GM13977 (cell line): ENCODE data around the gene NMU.
"Not testable (repeated sequence)": the region's sequence is repeated elsewhere in the genome, so short reads cannot be mapped to it uniquely, and the experiment has no call there.

Source experiments
- DNase-seq: peaks from one replicate; pipeline ENCODE4 v3.0.0; 2012; ENCODE audit warnings: low spot score
- CTCF ChIP-seq: IDR thresholded peaks from 2 replicates; pipeline ENCODE4 v1.5.1; 2012; ENCODE audit warnings: mild to moderate bottlenecking, control low read depth; ENCODE audit not compliant: insufficient read depth; ENCODE audit errors: extremely low read depth, missing control alignments
- in situ Hi-C: fragments of 300-500 bp; cut with MboI; formaldehyde crosslinking; loops from one replicate; pipeline ENCODE4 v1.12.0; 2022; ENCODE audit warnings: low sequenced_read_pairs, low pct_unique_long_range_greater_than_20kb, mixed read lengths, inconsistent platforms; ENCODE audit not compliant: unreplicated experiment

The NMU gene

GRCh38 chr4:55635741-55636655 lies at the start of gene NMU:
Gene NMU, minus strand, starts transcription at chr4:55636298. Its CDS starts 106 bp downstream, at chr4:55636192.
- peak; percentile 68 for DNase-seq
- peak; percentile 42 for TF ChIP-seq CTCF
- in situ Hi-C loops = no loop called here

DNA sequence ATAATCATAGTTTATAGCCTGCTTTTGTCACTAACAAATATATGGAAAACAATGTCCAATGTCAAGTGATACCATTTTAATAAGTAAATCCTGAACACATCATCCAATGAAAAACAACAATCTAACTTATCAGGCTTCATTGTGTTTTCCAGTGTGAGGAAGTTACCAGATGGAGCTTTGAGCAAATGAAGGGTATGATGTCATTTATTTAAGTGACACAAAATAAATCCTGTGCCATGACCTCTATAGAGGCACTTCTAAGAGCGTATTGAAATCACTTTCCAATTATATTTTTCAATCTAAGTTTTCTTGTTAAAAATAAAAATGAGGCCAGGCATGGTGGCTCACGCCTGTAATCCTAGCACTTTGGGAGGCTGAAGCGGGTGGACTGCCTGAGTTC lies 48.2 kb upstream of the NMU start:
- no peak for DNase-seq
- in situ Hi-C loops = no loop called here
- no peak for TF ChIP-seq CTCF

- in situ Hi-C loops, DNase-seq: not testable (repeated sequence)
Observed at GRCh38 chr4:55682797-55683196, 46.7 kb upstream of the NMU start.

DNA sequence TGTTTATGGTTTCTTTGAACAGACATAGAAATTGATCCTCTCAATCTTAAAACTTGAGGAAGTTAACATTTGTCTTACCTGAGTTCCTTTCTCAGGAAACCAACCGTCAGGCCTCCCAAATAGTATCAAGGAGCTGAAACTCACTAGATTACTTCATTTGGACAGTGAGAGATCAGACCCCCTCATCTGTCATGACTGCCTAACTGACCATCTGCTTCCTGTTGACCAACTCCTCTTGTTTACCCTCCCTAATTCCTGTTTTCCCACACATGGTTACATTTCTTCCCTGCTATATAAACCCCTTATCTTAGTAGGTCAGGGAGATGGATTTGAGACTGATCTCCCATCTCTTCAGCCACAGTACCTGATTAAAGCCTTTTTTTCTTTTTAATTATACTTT lies 46.2 kb upstream of the NMU start:
- DNase-seq = no peak
- no peak for TF ChIP-seq CTCF
- in situ Hi-C loops = no loop called here

DNA sequence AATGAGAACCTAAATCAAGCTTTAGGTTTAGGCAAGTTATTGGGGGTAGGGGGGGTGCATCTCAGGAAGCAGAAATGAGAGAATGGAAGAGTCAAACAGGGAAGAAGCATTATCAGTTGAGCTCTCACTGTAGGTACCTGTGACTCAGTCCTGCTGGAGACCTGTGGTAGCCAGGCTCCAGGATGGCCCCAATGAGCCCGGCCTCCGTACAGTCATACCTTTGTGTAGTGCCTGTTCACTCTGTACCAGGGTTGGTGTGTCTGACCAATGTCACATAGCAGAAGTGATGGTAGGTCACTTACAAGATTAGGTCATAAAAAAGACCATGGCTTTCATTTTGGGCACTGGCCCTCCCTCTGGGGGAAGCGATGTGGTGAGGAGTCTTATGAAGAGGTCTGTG lies 45.3 kb upstream of the NMU start:
- no peak for TF ChIP-seq CTCF
- no peak for DNase-seq
- in situ Hi-C loops = no loop called here

DNA sequence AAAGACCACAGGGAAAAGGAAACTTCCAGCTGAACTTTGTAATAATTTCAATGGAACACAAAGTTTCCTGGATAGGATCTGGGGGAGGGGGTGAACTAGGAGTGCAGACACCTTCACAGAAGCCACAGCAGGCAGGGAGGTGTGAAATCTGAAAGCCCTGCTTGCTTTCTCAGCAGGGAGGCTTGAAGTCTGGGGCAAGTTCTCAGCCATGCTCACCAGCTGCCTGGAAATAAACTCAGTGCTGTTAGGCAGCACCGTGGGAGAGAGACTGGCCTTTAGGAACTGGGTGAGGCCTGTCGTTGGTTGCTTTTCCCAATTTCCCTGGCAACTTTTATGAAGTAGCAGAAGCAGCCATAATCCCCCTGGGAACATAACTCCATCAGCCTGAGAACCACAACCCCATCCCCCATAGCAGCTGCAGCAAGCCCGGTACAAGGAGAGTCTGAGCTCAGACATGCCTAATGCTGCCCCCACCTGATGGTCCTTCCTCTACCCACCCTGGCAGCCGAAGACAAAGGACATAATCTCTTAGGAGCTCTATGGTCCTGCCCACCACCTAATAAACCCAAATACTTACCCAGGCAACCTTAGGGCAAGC lies 39.2 kb upstream of the NMU start:
- DNase-seq = no peak
- in situ Hi-C loops = no loop called here
- no peak for TF ChIP-seq CTCF

DNA sequence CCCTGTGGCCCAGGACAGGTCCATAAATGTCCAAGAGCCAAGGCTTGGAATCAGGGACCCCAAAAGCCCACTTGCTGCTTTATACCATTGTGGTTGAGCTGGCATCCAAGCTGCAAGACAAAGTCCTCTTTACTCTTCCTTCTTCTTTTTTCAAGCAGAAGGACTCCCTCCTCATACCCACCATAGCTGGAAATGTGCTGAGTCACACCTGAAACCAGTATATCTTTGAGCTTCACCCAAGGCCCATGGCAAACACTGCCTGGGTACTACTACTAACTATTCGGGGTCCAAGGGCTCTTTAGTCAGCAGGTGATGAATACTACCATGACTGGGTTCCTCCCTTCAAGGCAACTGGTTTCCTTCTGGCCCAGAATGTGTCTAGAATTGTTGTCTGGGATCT lies 37.3 kb upstream of the NMU start:
- no peak for TF ChIP-seq CTCF
- in situ Hi-C loops = no loop called here
- DNase-seq = no peak
